T-helper 1 cell treated with Interleukin-12 subunit alpha and Interleukin-12 subunit beta and Interleukin-4 antibody, amounts not matched to agents 30 μg/mL and 1 μg/mL, for 36 hours (primary cell): ENCODE results near the gene ATG13.

Experiments used
- H3K27ac Mint-ChIP-seq: one replicate; pipeline ENCODE4 v1.8.0; 2021; ENCODE audit warnings: mild to moderate bottlenecking, mixed read lengths
- H3K27me3 Mint-ChIP-seq: one replicate; pipeline ENCODE4 v1.8.0; 2021; ENCODE audit warnings: low read depth, mixed read lengths
- H3K36me3 Mint-ChIP-seq: one replicate; pipeline ENCODE4 v1.8.0; 2021; ENCODE audit warnings: low read depth, mixed read lengths
- H3K4me1 Mint-ChIP-seq: one replicate; pipeline ENCODE4 v1.8.0; 2021; ENCODE audit warnings: low read depth, mixed read lengths
- H3K4me3 Mint-ChIP-seq: one replicate; pipeline ENCODE4 v1.8.0; 2021; ENCODE audit warnings: mild to moderate bottlenecking, moderate library complexity, mixed read lengths
- H3K9me3 Mint-ChIP-seq: one replicate; pipeline ENCODE4 v1.8.0; 2021; ENCODE audit warnings: mixed read lengths

Gene ATG13

GRCh38 chr11:46721286-46721685 lies 103.9 kb downstream of the ATG13 start:
- Mint-ChIP-seq H3K27me3 (peaks cover 5% of the 10 kb centered on the region), H3K9me3 (no peaks in the 10 kb centered on the region), H3K36me3 (no peaks in the 10 kb centered on the region), H3K4me1 (peaks cover 6% of the 10 kb centered on the region), H3K4me3 (no peak overlapping the region), H3K27ac (no peak overlapping the region)

GRCh38 chr11:46722566-46723358 lies 105.4 kb downstream of the ATG13 start:
- Mint-ChIP-seq H3K27ac (no peak overlapping the region), H3K27me3 (peaks cover 5% of the 10 kb centered on the region), H3K36me3 (no peaks in the 10 kb centered on the region), H3K9me3 (no peaks in the 10 kb centered on the region), H3K4me1 (peaks cover 6% of the 10 kb centered on the region), H3K4me3 (no peak overlapping the region)

GRCh38 chr11:46723359-46723680 lies 106.0 kb downstream of the ATG13 start:
- H3K4me1 Mint-ChIP-seq: peaks cover 3% of the 10 kb centered on the region

GRCh38 chr11:46724088-46724487 lies 106.7 kb downstream of the ATG13 start:
- Mint-ChIP-seq H3K36me3 (no peaks in the 10 kb centered on the region), H3K27ac (no peak overlapping the region), H3K4me3 (no peak overlapping the region), H3K9me3 (no peaks in the 10 kb centered on the region), H3K4me1 (no peaks in the 10 kb centered on the region), H3K27me3 (peaks cover 5% of the 10 kb centered on the region)

More at GRCh38 chr11:46723359-46723680, 106.0 kb downstream of the ATG13 start:
- Mint-ChIP-seq H3K27ac (no peak overlapping the region), H3K36me3 (no peaks in the 10 kb centered on the region), H3K9me3 (no peaks in the 10 kb centered on the region), H3K4me3 (no peak overlapping the region), H3K27me3 (peaks cover 5% of the 10 kb centered on the region)
